Panc1 (cell line): ENCODE data around the gene BOC. TPM values are rescaled to one million over a fixed set of nuclear protein-coding genes. Genes with fewer than 3 reads are reported as not detected.

Source experiments
- ATAC-seq: fragments of 200-7000 bp; cut with Tn5 transposase; 2 replicates; pipeline ENCODE4 v1.9.1; 2020; ENCODE audit warnings: mild to moderate bottlenecking, moderate library complexity
- BruUV-seq: library from RNA; stranded (reverse); fragments of 400-500 nt; replicated peaks from 2 replicates; lab custom pipeline; 2021; lab: Mats Ljungman, UMichigan
- CTCF ChIA-PET: fragments of 300-600 bp; sonication (Branson Sonifier 250); formaldehyde crosslinking; loops from one replicate; lab custom pipeline; 2022; ENCODE audit warnings: antibody characterized with exemption; lab: Charles Lee
- POLR2A ChIA-PET: fragments of 300-600 bp; sonication (Branson Sonifier 250); formaldehyde crosslinking; loops from one replicate; lab custom pipeline; 2022; ENCODE audit warnings: antibody characterized with exemption; lab: Charles Lee
- DNase-seq: peaks from one replicate; pipeline ENCODE4 v3.0.0-alpha.2; 2010; ENCODE audit warnings: low read depth, low spot score
- H3K27ac ChIP-seq: 2 replicates; pipeline ENCODE4 v1.5.1; 2011; ENCODE audit warnings: mild to moderate bottlenecking, low read length, inconsistent platforms
- H3K27me3 ChIP-seq: fragments of 200-500 bp; sonication (Bioruptor generic); 2 replicates; pipeline ENCODE4 v1.6.0; 2014; ENCODE audit warnings: low read length, inconsistent platforms; ENCODE audit not compliant: control insufficient read depth, insufficient read depth
- H3K36me3 ChIP-seq: fragments of 200-500 bp; sonication (Bioruptor generic); 2 replicates; pipeline ENCODE4 v1.5.1; 2014; ENCODE audit warnings: inconsistent platforms, mild to moderate bottlenecking, low read length, moderate library complexity; ENCODE audit not compliant: control insufficient read depth, insufficient read depth
- H3K4me1 ChIP-seq: 2 replicates; pipeline ENCODE4 v1.5.1; 2011; ENCODE audit warnings: inconsistent platforms, mild to moderate bottlenecking, low read length, moderate library complexity; ENCODE audit not compliant: control insufficient read depth, insufficient read depth
- H3K4me3 ChIP-seq, 2 experiments: 2 replicates each; pipeline ENCODE4 v1.5.1; 2011 to 2012; ENCODE audit warnings: low read depth in 2 of 2, low read length in 2 of 2, mild to moderate bottlenecking in 2 of 2, inconsistent platforms in 1 of 2, moderate library complexity in 1 of 2
- H3K9me3 ChIP-seq: fragments of 200-500 bp; sonication (Bioruptor generic); 2 replicates; pipeline ENCODE4 v1.5.1; 2014; ENCODE audit warnings: low read depth, mild to moderate bottlenecking, inconsistent platforms, low read length, moderate library complexity; ENCODE audit not compliant: control insufficient read depth, insufficient read depth
- POLR2AphosphoS5 ChIP-seq: IDR thresholded peaks from 2 replicates; pipeline ENCODE4 v1.6.1; 2012; ENCODE audit warnings: mild to moderate bottlenecking, low read depth, low read length, moderate library complexity
- SIN3A ChIP-seq: IDR thresholded peaks from 2 replicates; pipeline ENCODE4 v1.6.1; 2012; ENCODE audit warnings: low read depth, mild to moderate bottlenecking, low read length, moderate library complexity, borderline replicate concordance; ENCODE audit not compliant: insufficient read depth
- TCF7L2 ChIP-seq: IDR thresholded peaks from 2 replicates; pipeline ENCODE4 v1.6.1; 2011; ENCODE audit warnings: mild to moderate bottlenecking, low read depth, low read length, inconsistent platforms
- in situ Hi-C: cut with HindIII; loops from 2 replicates; pipeline ENCODE4 v1.10.0; 2016; ENCODE audit warnings: low sequenced_read_pairs, low pct_unique_long_range_greater_than_20kb
- intact Hi-C: fragments of 100-400 bp; cut with micrococcal nuclease; formaldehyde crosslinking; loops from one replicate; pipeline ENCODE4 v1.10.0; 2022; ENCODE audit not compliant: unreplicated experiment
- total RNA-seq: library from RNA; stranded (reverse); gene quantifications from one replicate; pipeline ENCODE4 v1.2.1, GENCODE V29; 2021; ENCODE audit not compliant: unreplicated experiment
- TF ChIP-seq, protein P1 (sequence below), 2 experiments: IDR thresholded peaks; 2 replicates each; pipeline ENCODE4 v1.6.1; 2011 to 2012; ENCODE audit warnings: low read depth in 2 of 2, control low read depth in 1 of 2, low read length in 1 of 2, mild to moderate bottlenecking in 1 of 2, moderate library complexity in 1 of 2; ENCODE audit not compliant: insufficient read depth in 1 of 2
- TF ChIP-seq, protein P2 (sequence below): fragments of 450-650 bp; IDR thresholded peaks from 2 replicates; pipeline ENCODE4 v1.5.1; 2017; ENCODE audit warnings: mild to moderate bottlenecking

Gene BOC
- total RNA-seq, 1 experiment from 2014 or later = 0.33 TPM

DNA sequence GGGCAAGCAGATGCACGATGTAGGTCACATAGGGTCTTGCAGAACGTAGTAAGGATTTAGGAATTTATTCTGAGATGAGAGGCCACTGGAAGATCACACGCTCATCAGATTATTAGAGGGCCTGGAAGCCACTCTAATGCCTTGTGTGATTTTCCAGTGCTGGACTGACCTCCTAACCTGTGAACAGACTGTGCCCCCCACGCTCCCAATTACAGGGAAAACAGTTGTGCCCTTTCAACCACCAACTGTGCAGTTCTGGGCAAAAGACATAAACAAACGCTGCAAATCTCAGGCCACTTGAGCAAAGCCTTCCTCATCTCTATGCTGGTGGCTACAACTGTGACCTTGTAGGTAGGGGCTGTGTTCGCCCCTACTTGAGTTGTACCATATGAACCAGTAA is 48.2 kb upstream of the BOC start:
- Histone ChIP-seq H3K27me3 (no peaks in the 10 kb centered on the region; the same call in 1 of the 2 replicates), H3K4me3 (no peak overlapping the region), H3K36me3 (no peaks in the 10 kb centered on the region), H3K4me1 (no peaks in the 10 kb centered on the region), H3K9me3 (no peaks in the 10 kb centered on the region), H3K27ac (no peak overlapping the region)
- ChIA-PET CTCF (no interaction called here), POLR2A (no interaction called here)
- TF ChIP-seq SIN3A (no peak), POLR2AphosphoS5 (no peak), TCF7L2 (no peak)
- TF ChIP-seq, protein P1, sequence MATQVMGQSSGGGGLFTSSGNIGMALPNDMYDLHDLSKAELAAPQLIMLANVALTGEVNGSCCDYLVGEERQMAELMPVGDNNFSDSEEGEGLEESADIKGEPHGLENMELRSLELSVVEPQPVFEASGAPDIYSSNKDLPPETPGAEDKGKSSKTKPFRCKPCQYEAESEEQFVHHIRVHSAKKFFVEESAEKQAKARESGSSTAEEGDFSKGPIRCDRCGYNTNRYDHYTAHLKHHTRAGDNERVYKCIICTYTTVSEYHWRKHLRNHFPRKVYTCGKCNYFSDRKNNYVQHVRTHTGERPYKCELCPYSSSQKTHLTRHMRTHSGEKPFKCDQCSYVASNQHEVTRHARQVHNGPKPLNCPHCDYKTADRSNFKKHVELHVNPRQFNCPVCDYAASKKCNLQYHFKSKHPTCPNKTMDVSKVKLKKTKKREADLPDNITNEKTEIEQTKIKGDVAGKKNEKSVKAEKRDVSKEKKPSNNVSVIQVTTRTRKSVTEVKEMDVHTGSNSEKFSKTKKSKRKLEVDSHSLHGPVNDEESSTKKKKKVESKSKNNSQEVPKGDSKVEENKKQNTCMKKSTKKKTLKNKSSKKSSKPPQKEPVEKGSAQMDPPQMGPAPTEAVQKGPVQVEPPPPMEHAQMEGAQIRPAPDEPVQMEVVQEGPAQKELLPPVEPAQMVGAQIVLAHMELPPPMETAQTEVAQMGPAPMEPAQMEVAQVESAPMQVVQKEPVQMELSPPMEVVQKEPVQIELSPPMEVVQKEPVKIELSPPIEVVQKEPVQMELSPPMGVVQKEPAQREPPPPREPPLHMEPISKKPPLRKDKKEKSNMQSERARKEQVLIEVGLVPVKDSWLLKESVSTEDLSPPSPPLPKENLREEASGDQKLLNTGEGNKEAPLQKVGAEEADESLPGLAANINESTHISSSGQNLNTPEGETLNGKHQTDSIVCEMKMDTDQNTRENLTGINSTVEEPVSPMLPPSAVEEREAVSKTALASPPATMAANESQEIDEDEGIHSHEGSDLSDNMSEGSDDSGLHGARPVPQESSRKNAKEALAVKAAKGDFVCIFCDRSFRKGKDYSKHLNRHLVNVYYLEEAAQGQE (IDR thresholded peaks at IDR 0.05; ENCODE audit: insufficient read depth in 1 of 2, low read depth in 2 of 2, low read length in 1 of 2) = no peak
- no TSS peak for BruUV-seq
- intact Hi-C loops = no loop called here
- no peak for DNase-seq
- in situ Hi-C loops = no loop called here
- no peak for ATAC-seq

DNA sequence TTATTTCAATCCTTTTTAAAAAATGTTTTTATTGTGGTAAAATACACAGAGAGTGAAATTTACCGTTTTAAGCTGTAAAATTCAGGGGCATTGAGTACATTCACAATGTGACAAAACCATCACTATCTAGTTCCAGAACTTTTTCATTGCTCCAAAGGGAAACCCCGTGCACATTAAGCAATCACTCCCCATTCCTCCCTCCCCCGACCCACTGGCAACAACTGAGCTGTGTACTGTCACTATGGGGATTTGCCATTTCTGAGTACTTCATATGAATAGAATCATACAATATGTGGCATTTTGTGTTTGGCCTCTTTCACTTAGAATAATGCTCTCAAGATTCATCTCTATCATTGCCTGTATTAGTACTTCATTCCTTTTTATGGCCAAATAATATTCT is 45.5 kb upstream of the BOC start:
- ATAC-seq (no peak), DNase-seq (no peak)
- intact Hi-C loops = no loop called here
- Histone ChIP-seq H3K27ac (no peak overlapping the region), H3K4me3 (no peak overlapping the region), H3K9me3 (no peaks in the 10 kb centered on the region), H3K4me1 (no peaks in the 10 kb centered on the region), H3K27me3 (no peaks in the 10 kb centered on the region; the same call in 1 of the 2 replicates), H3K36me3 (no peaks in the 10 kb centered on the region)
- no TSS peak for BruUV-seq
- in situ Hi-C loops = no loop called here
- ChIA-PET CTCF (no interaction called here), POLR2A (no interaction called here)
- TF ChIP-seq, protein P1 (IDR thresholded peaks at IDR 0.05; ENCODE audit: insufficient read depth in 1 of 2, low read depth in 2 of 2, low read length in 1 of 2) = no peak
- TF ChIP-seq TCF7L2 (no peak), POLR2AphosphoS5 (no peak), SIN3A (no peak)
- TF ChIP-seq, protein P2, sequence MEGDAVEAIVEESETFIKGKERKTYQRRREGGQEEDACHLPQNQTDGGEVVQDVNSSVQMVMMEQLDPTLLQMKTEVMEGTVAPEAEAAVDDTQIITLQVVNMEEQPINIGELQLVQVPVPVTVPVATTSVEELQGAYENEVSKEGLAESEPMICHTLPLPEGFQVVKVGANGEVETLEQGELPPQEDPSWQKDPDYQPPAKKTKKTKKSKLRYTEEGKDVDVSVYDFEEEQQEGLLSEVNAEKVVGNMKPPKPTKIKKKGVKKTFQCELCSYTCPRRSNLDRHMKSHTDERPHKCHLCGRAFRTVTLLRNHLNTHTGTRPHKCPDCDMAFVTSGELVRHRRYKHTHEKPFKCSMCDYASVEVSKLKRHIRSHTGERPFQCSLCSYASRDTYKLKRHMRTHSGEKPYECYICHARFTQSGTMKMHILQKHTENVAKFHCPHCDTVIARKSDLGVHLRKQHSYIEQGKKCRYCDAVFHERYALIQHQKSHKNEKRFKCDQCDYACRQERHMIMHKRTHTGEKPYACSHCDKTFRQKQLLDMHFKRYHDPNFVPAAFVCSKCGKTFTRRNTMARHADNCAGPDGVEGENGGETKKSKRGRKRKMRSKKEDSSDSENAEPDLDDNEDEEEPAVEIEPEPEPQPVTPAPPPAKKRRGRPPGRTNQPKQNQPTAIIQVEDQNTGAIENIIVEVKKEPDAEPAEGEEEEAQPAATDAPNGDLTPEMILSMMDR = no peak
